ENCODE measurements around the gene NTHL1.

NTHL1 gene

GRCh38 chr16:2053211-2053610, 5.6 kb upstream of the NTHL1 start:
- WGBS (ENCODE audit: extremely low coverage, insufficient coverage, insufficient read length): no CpG with 5 or more reads among the region's 21 CpGs
- H3K4me2 ChIP-seq (ENCODE audit: low read length): no peak overlapping the region
- H3K4ac ChIP-seq (ENCODE audit: low read depth, low read length): no peak overlapping the region
- H3K14ac ChIP-seq (ENCODE audit: low read length): no peak overlapping the region
- no peak overlapping the region for H2BK12ac ChIP-seq (ENCODE audit: low read length)
- no peak overlapping the region for H3K4me3 ChIP-seq (ENCODE audit: low read depth, low read length)
- no peak overlapping the region for H4K12ac ChIP-seq (ENCODE audit: low read depth, low read length)
- no peak overlapping the region for H3K9ac ChIP-seq (ENCODE audit: low read length)
- no peaks in the 10 kb centered on the region for H3K79me2 ChIP-seq (ENCODE audit: control insufficient read depth, insufficient read depth, low read length, poor library complexity)
- DNase-seq: no peak
- H3K9me3 ChIP-seq (ENCODE audit: insufficient read depth, low read depth, low read length): peaks cover 4% of the 10 kb centered on the region
- H3K23ac ChIP-seq (ENCODE audit: low read length): no peak overlapping the region
- H3K36me3 ChIP-seq (ENCODE audit: control insufficient read depth in 1 of 2, insufficient read depth in 2 of 2, low read length in 2 of 2): peaks cover 55 to 62% of the 10 kb centered on the region in 2 experiments
- no peak overlapping the region for H3K18ac ChIP-seq (ENCODE audit: low read length)
- no peak overlapping the region for H2AFZ ChIP-seq (ENCODE audit: insufficient read depth, low read length, poor library complexity)
- H4K8ac ChIP-seq (ENCODE audit: low read depth, low read length): no peak overlapping the region
- H2BK120ac ChIP-seq (ENCODE audit: insufficient read depth, low read length, poor library complexity): no peak overlapping the region
- peaks cover 6% of the 10 kb centered on the region in 2 experiments for H3K4me1 ChIP-seq (ENCODE audit: control insufficient read depth in 1 of 2, insufficient read depth in 2 of 2, low read length in 2 of 2)
- H2AK5ac ChIP-seq (ENCODE audit: low read length): no peak overlapping the region
- H4K91ac ChIP-seq (ENCODE audit: low read depth, low read length): no peak overlapping the region
- no peaks in the 10 kb centered on the region for H3K79me1 ChIP-seq (ENCODE audit: low read length)
- H3K27ac ChIP-seq (ENCODE audit: low read depth, low read length): no peak overlapping the region
- H3K27me3 ChIP-seq (ENCODE audit: insufficient read depth, low read length): no peaks in the 10 kb centered on the region
- H2BK5ac ChIP-seq (ENCODE audit: low read depth, low read length, poor library complexity): no peak overlapping the region

GRCh38 chr16:2048116-2048543, 496 bp upstream of the NTHL1 start:
- Histone ChIP-seq H3K79me2 (ENCODE audit: control insufficient read depth, insufficient read depth, low read length, poor library complexity) (no peaks in the 10 kb centered on the region), H3K4me1 (ENCODE audit: control insufficient read depth in 1 of 2, insufficient read depth in 2 of 2, low read length in 2 of 2) (peaks cover 11% of the 10 kb centered on the region in 2 experiments), H3K4me3 (ENCODE audit: low read depth, low read length) (peak overlapping the region; percentile 94), H3K18ac (ENCODE audit: low read length) (peak overlapping the region; percentile 82), H3K4ac (ENCODE audit: low read depth, low read length) (peak overlapping the region; percentile 40), H3K9me3 (ENCODE audit: insufficient read depth, low read depth, low read length) (peaks cover 3% of the 10 kb centered on the region), H3K23ac (ENCODE audit: low read length) (no peak overlapping the region), H2AFZ (ENCODE audit: insufficient read depth, low read length, poor library complexity) (peak overlapping the region; percentile 69), H4K12ac (ENCODE audit: low read depth, low read length) (peak overlapping the region; percentile 87), H3K27me3 (ENCODE audit: insufficient read depth, low read length) (no peaks in the 10 kb centered on the region), H2AK5ac (ENCODE audit: low read length) (no peak overlapping the region), H3K79me1 (ENCODE audit: low read length) (peaks cover 3% of the 10 kb centered on the region), H2BK12ac (ENCODE audit: low read length) (no peak overlapping the region), H2BK120ac (ENCODE audit: insufficient read depth, low read length, poor library complexity) (peak overlapping the region; percentile 14), H3K14ac (ENCODE audit: low read length) (peak overlapping the region; percentile 69), H2BK5ac (ENCODE audit: low read depth, low read length, poor library complexity) (no peak overlapping the region), H4K91ac (ENCODE audit: low read depth, low read length) (peak overlapping the region; percentile 72), H3K9ac (ENCODE audit: low read length) (peak overlapping the region; percentile 88), H4K8ac (ENCODE audit: low read depth, low read length) (peak overlapping the region; percentile 90), H3K36me3 (ENCODE audit: control insufficient read depth in 1 of 2, insufficient read depth in 2 of 2, low read length in 2 of 2) (peaks cover 21 to 24% of the 10 kb centered on the region in 2 experiments), H3K4me2 (ENCODE audit: low read length) (peak overlapping the region; percentile 98), H3K27ac (ENCODE audit: low read depth, low read length) (no peak overlapping the region)
- DNase-seq: no peak
- WGBS (ENCODE audit: extremely low coverage, insufficient coverage, insufficient read length): no CpG with 5 or more reads among the region's 30 CpGs

DNA sequence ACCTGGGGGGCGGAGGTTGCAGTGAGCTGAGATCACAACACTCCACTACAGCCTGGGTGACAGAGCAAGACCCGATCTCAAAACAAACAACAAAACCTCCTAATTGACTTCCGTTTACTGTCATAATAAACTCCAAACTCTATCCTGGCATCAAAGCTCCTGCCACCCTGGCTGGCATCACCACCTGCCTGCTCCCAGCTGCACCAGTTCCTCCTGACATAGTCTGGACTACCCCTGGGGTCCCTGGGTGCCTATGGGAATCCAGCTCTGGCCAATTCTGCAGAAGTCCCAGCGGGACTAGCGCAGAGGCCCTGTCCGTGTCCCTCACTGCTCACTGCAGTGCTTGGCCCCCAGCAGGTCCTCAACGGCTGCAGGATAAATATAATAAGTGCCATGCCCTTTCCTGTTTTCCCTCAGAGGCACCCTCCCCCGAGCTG, 723 bp downstream of the NTHL1 start:
- peak overlapping the region; percentile 74 for H3K4me3 ChIP-seq (ENCODE audit: low read depth, low read length)
- H3K79me2 ChIP-seq (ENCODE audit: control insufficient read depth, insufficient read depth, low read length, poor library complexity): no peaks in the 10 kb centered on the region
- no peak overlapping the region for H2BK12ac ChIP-seq (ENCODE audit: low read length)
- no peak overlapping the region for H4K91ac ChIP-seq (ENCODE audit: low read depth, low read length)
- no peak overlapping the region for H2BK5ac ChIP-seq (ENCODE audit: low read depth, low read length, poor library complexity)
- H3K23ac ChIP-seq (ENCODE audit: low read length): no peak overlapping the region
- no peak overlapping the region for H3K18ac ChIP-seq (ENCODE audit: low read length)
- H3K4me2 ChIP-seq (ENCODE audit: low read length): peak overlapping the region; percentile 74
- peak overlapping the region; percentile 84 for H2AFZ ChIP-seq (ENCODE audit: insufficient read depth, low read length, poor library complexity)
- H3K27ac ChIP-seq (ENCODE audit: low read depth, low read length): no peak overlapping the region
- no CpG with 5 or more reads among the region's 8 CpGs for WGBS (ENCODE audit: extremely low coverage, insufficient coverage, insufficient read length)
- H3K36me3 ChIP-seq (ENCODE audit: control insufficient read depth in 1 of 2, insufficient read depth in 2 of 2, low read length in 2 of 2): peaks cover 10 to 11% of the 10 kb centered on the region in 2 experiments
- no peak overlapping the region for H2AK5ac ChIP-seq (ENCODE audit: low read length)
- DNase-seq: no peak
- H2BK120ac ChIP-seq (ENCODE audit: insufficient read depth, low read length, poor library complexity): no peak overlapping the region
- H3K27me3 ChIP-seq (ENCODE audit: insufficient read depth, low read length): no peaks in the 10 kb centered on the region
- no peak overlapping the region for H4K12ac ChIP-seq (ENCODE audit: low read depth, low read length)
- H4K8ac ChIP-seq (ENCODE audit: low read depth, low read length): peak overlapping the region; percentile 50
- H3K4ac ChIP-seq (ENCODE audit: low read depth, low read length): no peak overlapping the region
- H3K9me3 ChIP-seq (ENCODE audit: insufficient read depth, low read depth, low read length): peaks cover 3% of the 10 kb centered on the region
- peaks cover 11% of the 10 kb centered on the region in 2 experiments for H3K4me1 ChIP-seq (ENCODE audit: control insufficient read depth in 1 of 2, insufficient read depth in 2 of 2, low read length in 2 of 2)
- H3K14ac ChIP-seq (ENCODE audit: low read length): no peak overlapping the region
- peaks cover 3% of the 10 kb centered on the region for H3K79me1 ChIP-seq (ENCODE audit: low read length)
- H3K9ac ChIP-seq (ENCODE audit: low read length): peak overlapping the region; percentile 8

- Histone ChIP-seq H4K12ac (ENCODE audit: low read depth, low read length) (no peak overlapping the region), H3K27me3 (ENCODE audit: insufficient read depth, low read length) (no peaks in the 10 kb centered on the region), H2AK5ac (ENCODE audit: low read length) (no peak overlapping the region), H3K4ac (ENCODE audit: low read depth, low read length) (no peak overlapping the region), H2BK120ac (ENCODE audit: insufficient read depth, low read length, poor library complexity) (no peak overlapping the region), H3K36me3 (ENCODE audit: control insufficient read depth in 1 of 2, insufficient read depth in 2 of 2, low read length in 2 of 2) (peaks cover 4 to 5% of the 10 kb centered on the region in 2 experiments), H3K79me1 (ENCODE audit: low read length) (peaks cover 3% of the 10 kb centered on the region), H3K9me3 (ENCODE audit: insufficient read depth, low read depth, low read length) (peaks cover 3% of the 10 kb centered on the region), H3K14ac (ENCODE audit: low read length) (no peak overlapping the region), H3K18ac (ENCODE audit: low read length) (no peak overlapping the region), H3K9ac (ENCODE audit: low read length) (no peak overlapping the region), H3K4me1 (ENCODE audit: control insufficient read depth in 1 of 2, insufficient read depth in 2 of 2, low read length in 2 of 2) (peaks cover 11% of the 10 kb centered on the region in 2 experiments), H3K79me2 (ENCODE audit: control insufficient read depth, insufficient read depth, low read length, poor library complexity) (no peaks in the 10 kb centered on the region), H2AFZ (ENCODE audit: insufficient read depth, low read length, poor library complexity) (no peak overlapping the region), H4K8ac (ENCODE audit: low read depth, low read length) (no peak overlapping the region), H3K4me3 (ENCODE audit: low read depth, low read length) (no peak overlapping the region), H4K91ac (ENCODE audit: low read depth, low read length) (no peak overlapping the region), H2BK5ac (ENCODE audit: low read depth, low read length, poor library complexity) (no peak overlapping the region), H2BK12ac (ENCODE audit: low read length) (no peak overlapping the region), H3K27ac (ENCODE audit: low read depth, low read length) (no peak overlapping the region), H3K23ac (ENCODE audit: low read length) (no peak overlapping the region), H3K4me2 (ENCODE audit: low read length) (no peak overlapping the region)
- no peak for DNase-seq
- WGBS (ENCODE audit: extremely low coverage, insufficient coverage, insufficient read length): no CpG with 5 or more reads among the region's 21 CpGs
These were observed 1.4 kb downstream of the NTHL1 start for GRCh38 chr16:2045965-2046892.

Measured in trophoblast cell (in vitro differentiated cells and primary cell).